AG09309 (cell line): ENCODE measurements around the gene ANAPC1.
"Not testable (repeated sequence)": the region's sequence is repeated elsewhere in the genome, so short reads cannot be mapped to it uniquely, and the experiment has no call there.

Experiments
- DNase-seq: peaks from one replicate; pipeline ENCODE4 v3.0.0-alpha.2; 2010; ENCODE audit warnings: low read depth
- H3K4me3 ChIP-seq: 2 replicates; pipeline ENCODE4 v1.5.1; 2011; ENCODE audit warnings: mild to moderate bottlenecking, low read depth, low read length, moderate library complexity; ENCODE audit not compliant: control insufficient read depth
- CTCF ChIP-seq: IDR thresholded peaks from 2 replicates; pipeline ENCODE4 v1.5.1; 2011; ENCODE audit warnings: mild to moderate bottlenecking, low read depth, low read length, inconsistent platforms; ENCODE audit not compliant: insufficient read depth, control insufficient read depth; ENCODE audit errors: missing control alignments

The ANAPC1 gene

GRCh38 chr2:111748429-111748828 lies 135.6 kb downstream of the ANAPC1 start:
- DNase-seq, H3K4me3 ChIP-seq: not testable (repeated sequence)

- H3K4me3 ChIP-seq, DNase-seq: not testable (repeated sequence)
- peak; percentile 45 for TF ChIP-seq CTCF
These were observed 136.4 kb downstream of the ANAPC1 start for GRCh38 chr2:111747410-111748115.

DNA sequence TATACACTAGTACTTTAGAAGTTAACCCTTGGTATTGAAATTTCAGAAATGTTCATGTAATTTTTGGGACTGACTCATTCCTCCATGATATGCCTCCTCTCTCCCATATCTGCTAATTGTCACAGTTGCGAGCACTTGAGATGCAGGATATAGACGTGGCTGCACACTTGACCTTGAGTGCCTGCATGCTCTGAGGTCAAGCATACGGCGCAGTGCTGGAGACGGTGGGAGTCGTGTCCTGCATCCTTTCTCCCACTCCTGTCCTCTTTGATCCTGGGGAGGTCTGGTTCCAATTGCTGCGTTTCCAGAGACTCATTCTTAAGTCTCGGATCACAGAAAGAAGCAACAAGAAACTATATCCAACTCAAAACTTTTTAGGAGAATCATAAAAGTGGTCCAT lies 139.2 kb downstream of the ANAPC1 start:
- DNase-seq = not testable (repeated sequence)

DNA sequence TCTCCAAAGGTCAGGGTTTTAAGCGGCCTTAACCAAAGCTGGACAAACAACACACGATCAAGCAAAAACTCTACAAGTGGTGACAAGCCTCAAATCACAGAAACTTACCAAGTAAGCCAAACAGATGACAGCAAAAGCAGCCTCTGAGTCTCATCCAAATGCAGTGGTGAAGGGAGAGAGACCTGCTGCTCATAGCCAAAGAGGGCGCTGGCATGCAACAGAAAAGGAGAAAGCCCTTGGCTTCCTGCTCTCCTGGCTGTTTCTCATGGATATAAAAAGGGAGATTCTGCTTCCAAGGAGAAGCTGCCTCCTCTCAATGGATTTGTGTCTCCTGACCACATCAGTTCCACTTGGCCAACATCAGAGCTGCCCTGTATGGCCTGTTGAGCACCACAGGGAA lies 142.5 kb downstream of the ANAPC1 start:
- H3K4me3 ChIP-seq, DNase-seq: not testable (repeated sequence)

More for the DNA sequence above, 139.2 kb downstream of the ANAPC1 start:
- H3K4me3 ChIP-seq = not testable (repeated sequence)

- not testable (repeated sequence) for H3K4me3 ChIP-seq
- DNase-seq = peak; percentile 33
- TF ChIP-seq CTCF = peak; percentile 24
These were observed 147.9 kb downstream of the ANAPC1 start for GRCh38 chr2:111735838-111736721.

DNA sequence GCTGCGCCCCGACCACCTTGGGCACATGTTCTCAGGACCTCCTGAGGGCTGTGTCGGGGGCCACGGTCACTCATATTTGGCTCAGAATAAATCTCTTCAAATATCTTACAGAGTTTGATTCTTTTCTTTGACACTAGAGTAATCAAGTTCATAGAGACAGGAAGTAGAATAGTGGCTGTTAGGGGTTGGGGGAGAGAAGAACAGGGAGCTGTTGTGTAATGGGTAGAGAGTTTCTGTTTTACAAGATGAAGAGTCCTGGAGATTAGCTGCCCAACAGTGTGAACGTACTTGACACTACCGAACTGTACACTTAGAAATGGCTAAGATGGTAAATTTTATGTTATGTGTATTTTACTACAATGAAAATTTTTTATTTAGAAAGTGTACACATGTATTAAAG lies 148.6 kb downstream of the ANAPC1 start:
- H3K4me3 ChIP-seq, DNase-seq: not testable (repeated sequence)

DNA sequence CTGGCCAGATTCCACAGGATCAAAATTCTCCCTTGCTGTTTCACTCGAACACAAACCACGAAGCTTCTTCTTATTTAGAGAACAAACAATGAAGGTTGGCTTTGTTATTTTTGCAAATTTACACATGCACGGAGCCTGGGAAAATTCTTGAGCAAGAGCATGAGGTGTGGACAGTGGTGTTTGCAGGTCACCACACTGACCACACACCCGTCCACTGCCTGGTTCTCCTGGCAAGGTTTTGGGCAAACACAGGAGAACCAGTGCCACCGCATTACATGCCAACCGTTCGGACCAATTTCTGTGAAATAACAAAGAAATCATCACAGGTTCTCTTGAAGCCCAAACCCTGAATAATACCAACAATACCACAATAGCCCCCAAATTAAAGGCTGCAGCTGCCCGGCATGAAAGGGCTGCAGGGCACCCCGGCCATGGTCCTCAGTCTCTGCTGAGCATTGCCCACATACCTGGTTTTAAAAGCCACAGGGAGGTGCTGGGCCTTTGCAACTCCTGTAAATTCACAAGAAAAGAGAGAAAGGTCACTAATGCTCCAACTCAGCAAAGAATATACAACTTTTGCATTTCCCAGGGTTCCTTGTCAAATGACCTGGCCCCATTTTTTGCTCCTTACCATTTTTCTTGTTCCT lies 154.1 kb downstream of the ANAPC1 start:
- H3K4me3 ChIP-seq = not testable (repeated sequence)

GRCh38 chr2:111727611-111728110 lies 156.3 kb downstream of the ANAPC1 start:
- DNase-seq, H3K4me3 ChIP-seq: not testable (repeated sequence)

More for the DNA sequence above, 154.1 kb downstream of the ANAPC1 start:
- DNase-seq = not testable (repeated sequence)

DNA sequence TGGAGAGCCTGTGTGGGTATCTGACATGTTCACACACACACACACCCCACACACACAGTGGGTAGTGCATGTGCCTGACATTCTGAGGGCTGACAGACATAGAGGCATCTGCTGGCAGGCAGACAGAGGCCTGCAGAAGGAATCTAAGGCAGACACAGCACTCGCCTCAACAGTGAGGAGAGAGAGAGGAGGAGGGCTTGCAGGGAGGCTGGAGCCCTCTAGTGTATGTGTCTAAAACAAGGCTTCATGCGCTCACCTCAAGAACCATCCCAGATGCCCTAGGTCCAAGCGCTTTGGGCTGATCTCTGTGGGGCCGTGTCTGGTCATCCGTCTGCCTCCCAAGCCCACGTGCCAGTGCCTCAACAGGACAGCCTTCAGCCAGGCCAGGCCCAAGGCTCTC lies 158.3 kb downstream of the ANAPC1 start:
- not testable (repeated sequence) for H3K4me3 ChIP-seq, DNase-seq
- TF ChIP-seq CTCF = peak; percentile 4

GRCh38 chr2:111719610-111720009 lies 164.4 kb downstream of the ANAPC1 start:
- DNase-seq, H3K4me3 ChIP-seq: not testable (repeated sequence)
